T47D (cell line): ENCODE measurements around the gene ETF1.

Experiments used
- DNase-seq, 2 experiments: peaks; one replicate each; pipeline versions ENCODE4 v3.0.0 to v3.0.0-alpha.2; 2011 to 2012; ENCODE audit warnings: low read depth in 1 of 2, low spot score in 1 of 2
- JUND ChIP-seq: IDR thresholded peaks from 2 replicates; pipeline ENCODE4 v1.6.1; 2012; ENCODE audit warnings: low read depth
- in situ Hi-C: cut with HindIII; loops from 2 replicates; pipeline ENCODE4 v1.10.0; 2016; ENCODE audit warnings: low sequenced_read_pairs, low pct_unique_long_range_greater_than_20kb

ETF1 gene

GRCh38 chr5:138554143-138554542, 11.1 kb upstream of the ETF1 start:
- no peak for DNase-seq
- in situ Hi-C loops: no loop called here
- no peak for TF ChIP-seq JUND

- TF ChIP-seq JUND: no peak
- in situ Hi-C loops: no loop called here
- no peak for DNase-seq
Observed at GRCh38 chr5:138553437-138554095, 10.5 kb upstream of the ETF1 start.

DNA sequence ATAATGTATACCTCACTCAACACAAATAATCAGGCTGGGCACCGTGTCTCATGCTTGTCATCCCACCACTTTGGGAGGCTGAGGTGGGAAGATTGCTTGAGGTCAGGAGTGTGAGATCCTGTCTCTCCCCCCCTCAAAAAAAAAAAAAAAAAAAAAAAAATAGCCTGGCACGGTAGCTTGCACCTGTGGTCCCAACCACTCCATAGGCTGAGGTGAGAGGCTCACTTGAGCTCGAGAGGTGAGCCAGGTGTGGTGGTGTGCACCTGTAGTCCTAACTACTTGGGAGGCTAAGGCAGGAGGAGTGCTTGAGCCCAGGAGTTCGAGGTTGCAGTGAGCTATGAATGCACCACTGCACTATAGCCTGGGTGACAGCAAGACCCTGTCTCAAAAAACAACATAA, 9.6 kb upstream of the ETF1 start:
- in situ Hi-C loops: no loop called here
- TF ChIP-seq JUND: no peak
- DNase-seq: no peak

- no peak for DNase-seq
- no peak for TF ChIP-seq JUND
- in situ Hi-C loops: no loop called here
Observed at GRCh38 chr5:138549414-138549813, 6.4 kb upstream of the ETF1 start.

DNA sequence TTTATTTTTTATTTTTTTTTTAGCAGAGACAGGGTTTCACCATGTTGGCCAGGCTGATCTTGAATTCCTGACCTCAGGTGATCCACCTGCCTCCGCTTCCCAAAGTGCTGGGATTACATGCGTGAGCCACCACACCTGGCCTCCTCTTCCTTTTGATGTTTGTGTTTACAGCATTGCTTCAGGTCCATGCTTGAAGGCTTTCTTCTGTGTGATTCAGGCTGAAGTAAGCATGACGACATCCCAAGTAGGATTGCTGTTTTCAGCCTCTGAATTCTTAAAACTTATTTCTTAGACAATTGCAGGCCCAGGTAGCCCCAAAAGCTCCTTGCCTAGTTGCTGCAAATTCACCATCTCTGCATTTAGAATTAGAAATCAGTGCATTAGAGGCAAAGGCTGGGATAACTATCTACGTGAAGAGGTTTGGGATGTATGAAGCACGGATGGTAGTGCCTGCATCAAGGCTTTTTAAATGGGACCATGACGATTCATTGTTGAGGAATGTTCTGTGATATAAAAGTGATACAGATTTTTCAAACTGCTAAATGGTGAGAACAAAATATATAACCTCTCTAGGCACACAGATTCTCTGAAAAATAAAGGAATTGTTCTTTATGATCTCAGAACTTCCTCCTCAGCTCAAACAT, 3.0 kb upstream of the ETF1 start:
- TF ChIP-seq JUND: no peak
- in situ Hi-C loops: no loop called here
- DNase-seq: no peak

- no peak for DNase-seq
- no peak for TF ChIP-seq JUND
- in situ Hi-C loops: no loop called here
Observed at GRCh38 chr5:138544181-138545134, 1.4 kb upstream of the ETF1 start.

- TF ChIP-seq JUND: no peak
Observed at GRCh38 chr5:138543730-138544104, 681 bp upstream of the ETF1 start.

DNA sequence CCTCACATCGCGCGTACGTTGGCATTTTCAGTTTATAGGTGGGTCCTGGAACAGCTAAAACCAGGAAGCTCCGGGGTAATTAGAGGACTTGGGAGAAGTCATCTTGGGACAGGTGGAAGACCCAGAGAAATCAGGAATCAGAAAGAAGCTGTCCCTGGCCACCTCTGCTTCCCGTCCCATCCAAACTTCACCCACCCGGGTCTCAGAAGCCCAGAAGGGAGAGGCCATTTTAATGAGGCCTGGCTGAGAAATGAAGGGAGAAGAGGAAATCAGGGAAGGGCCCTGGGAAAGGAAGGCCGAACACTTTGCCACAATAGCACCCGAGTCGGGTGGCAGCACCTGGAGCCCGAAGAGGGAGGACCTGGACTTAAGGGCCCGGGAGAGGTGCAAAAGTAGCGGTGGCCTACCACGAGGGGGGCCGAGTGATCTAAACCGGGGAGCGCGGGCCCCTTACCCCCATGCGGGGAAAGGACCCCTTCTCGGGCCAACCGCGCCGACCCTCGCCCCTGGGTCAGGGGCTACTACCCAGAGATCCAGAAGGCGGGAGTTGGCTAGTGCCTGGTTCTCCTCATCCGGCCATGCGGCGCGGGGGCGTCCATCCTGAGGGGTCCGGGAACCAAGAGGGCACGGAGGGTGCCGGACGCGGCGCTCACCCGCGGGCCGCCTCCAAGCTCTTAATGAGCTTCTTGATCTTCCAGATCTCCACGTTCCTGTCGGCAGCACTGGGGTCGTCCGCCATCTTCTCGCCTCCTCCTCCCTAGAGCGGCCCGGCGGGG, 668 bp downstream of the ETF1 start:
- in situ Hi-C loops: no loop called here
- no peak for TF ChIP-seq JUND
- no peak for DNase-seq

More at GRCh38 chr5:138543730-138544104, 681 bp upstream of the ETF1 start:
- peak in 1 of 2 experiments; percentile 33 for DNase-seq
- in situ Hi-C loops: no loop called here

DNA sequence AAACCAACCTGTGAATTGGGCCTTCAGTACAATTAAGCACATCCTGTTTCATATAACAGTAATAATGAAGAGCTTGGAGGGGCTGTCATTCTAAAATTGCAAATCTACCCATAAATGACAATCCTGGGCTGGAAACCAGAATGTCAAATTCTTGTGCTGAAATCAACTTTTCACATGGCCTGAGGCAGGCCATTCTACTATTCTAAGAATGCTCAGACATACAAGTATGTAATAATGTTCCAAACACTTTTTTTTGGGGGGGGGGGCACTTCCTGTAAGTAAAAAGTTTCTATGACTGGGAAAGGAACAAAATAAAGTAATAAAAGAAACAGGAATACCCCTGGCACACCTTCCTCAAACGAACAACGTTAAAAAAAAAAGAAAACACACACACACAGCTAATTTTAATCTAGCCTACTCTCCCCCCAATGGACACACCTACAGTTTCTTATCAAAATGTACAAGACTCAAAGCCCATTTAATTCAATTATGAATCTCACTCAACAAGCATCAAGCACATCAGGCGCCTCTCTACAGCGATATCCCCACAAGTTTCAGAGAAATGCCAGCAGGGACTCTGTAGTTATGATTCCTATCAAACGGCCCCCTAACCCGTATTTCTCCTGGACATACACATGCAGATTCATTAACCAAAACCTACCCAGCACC, 1.4 kb downstream of the ETF1 start:
- in situ Hi-C loops: no loop called here
- no peak for TF ChIP-seq JUND
- no peak for DNase-seq

DNA sequence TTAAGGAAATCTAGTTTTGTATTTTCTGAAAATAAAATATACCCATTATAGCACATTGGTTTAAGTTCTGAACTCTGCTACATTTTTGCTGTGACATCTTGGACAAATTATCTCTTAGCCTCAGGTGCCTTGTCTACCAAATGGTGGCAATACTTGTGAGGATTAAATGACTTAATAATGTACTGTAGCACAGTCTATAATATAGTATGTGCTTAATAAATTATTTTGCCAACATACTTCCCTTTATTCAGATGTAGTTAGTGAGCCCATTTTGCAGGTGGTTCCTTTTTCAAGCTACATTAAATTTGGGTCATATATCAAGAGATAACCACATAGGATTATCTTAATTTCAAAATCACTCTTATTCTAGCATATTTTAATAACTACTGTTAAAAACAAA, 3.2 kb downstream of the ETF1 start:
- in situ Hi-C loops: no loop called here
- TF ChIP-seq JUND: no peak
- DNase-seq: no peak

DNA sequence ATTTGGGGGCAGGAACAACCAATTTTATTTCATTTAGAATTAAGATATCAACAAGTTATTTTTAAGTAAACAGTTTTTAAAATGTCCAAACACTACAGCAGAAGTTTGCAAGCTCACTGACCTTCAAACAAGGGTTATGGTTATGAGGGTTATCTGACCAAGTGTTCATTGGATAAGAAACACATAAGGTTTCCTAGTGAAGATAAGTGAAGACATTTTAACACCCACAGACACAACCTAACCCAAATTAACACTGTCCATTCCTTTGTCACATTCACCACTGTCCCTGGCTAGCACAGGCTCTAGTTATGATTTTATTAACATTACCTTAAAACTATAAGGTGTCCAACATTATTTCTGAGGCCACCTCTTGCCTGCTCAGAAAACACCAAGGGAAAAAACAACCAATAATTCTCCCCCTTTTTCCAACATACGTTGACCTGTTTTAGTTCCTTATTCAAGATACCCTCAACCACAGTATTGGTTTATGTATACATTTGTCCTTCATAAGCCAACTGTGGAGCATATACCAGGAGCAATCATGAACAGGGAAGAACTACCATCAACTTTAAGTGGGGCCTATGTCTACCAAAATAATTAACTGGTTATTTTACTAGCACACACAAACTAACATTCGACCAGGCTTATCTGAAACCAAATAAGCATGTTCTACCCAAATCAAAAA, 4.0 kb downstream of the ETF1 start:
- DNase-seq: no peak
- no peak for TF ChIP-seq JUND
- in situ Hi-C loops: no loop called here
